PC-9 (cell line): ENCODE data around the gene PPM1J.

Experiments
- CTCF ChIP-seq: fragments of 200-600 bp; sonication (generic); conservative IDR thresholded peaks from 2 replicates; pipeline ENCODE4 v1.6.1; 2017; ENCODE audit warnings: mixed run types, antibody characterized with exemption, mild to moderate bottlenecking, moderate library complexity
- EZH2 ChIP-seq: fragments of 200-600 bp; sonication (generic); IDR thresholded peaks from 2 replicates; pipeline ENCODE4 v1.8.0; 2017; ENCODE audit warnings: antibody characterized with exemption, low read depth

DNA sequence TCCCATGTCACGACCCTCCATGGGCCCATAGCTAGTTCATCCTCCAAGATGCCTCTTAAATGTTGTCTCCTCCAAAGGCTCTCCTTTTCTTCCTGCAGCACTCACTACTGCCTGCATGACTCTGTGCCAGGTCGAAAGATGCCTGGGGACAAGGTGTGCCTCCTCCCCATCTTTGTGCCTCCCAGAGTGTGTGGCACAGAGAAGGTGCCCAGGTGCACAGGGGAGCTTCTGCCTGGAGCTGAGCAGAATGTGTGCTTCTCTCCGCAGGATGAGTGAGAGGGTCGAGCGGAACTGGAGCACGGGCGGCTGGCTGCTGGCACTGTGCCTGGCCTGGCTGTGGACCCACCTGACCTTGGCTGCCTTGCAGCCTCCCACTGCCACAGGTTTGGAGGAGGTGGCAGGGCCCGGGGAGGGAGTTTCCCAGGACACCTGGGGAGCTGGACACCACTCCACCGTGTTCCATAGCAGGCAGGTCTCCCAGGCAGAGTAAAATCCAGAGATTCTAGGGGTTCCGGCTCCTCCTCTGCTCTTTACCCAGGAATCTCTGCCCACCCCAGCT, 6.9 kb upstream of the PPM1J start:
- no peak for TF ChIP-seq CTCF
- no peak for TF ChIP-seq EZH2
